Upper lobe of right lung (tissue), 1 donor: ENCODE measurements around the gene GGT7. TPM values are rescaled to one million over a fixed set of nuclear protein-coding genes. Genes with fewer than 3 reads are reported as not detected.

Experiments
- ATAC-seq: fragments of 200-7000 bp; cut with Tn5 transposase; one replicate; pipeline ENCODE4 v1.9.1; 2020; ENCODE audit warnings: mild to moderate bottlenecking, moderate library complexity
- DNase-seq: peaks from one replicate; pipeline ENCODE4 v3.0.0-alpha.2; 2020
- H3K27ac ChIP-seq: fragments of 200-600 bp; one replicate; pipeline ENCODE4 v1.8.0; 2022
- H3K27me3 ChIP-seq: fragments of 200-600 bp; one replicate; pipeline ENCODE4 v1.8.0; 2022; ENCODE audit warnings: mild to moderate bottlenecking
- H3K36me3 ChIP-seq: fragments of 200-600 bp; one replicate; pipeline ENCODE4 v1.8.0; 2022
- H3K4me1 ChIP-seq: fragments of 200-600 bp; one replicate; pipeline ENCODE4 v1.8.0; 2022
- H3K4me3 ChIP-seq: fragments of 200-600 bp; one replicate; pipeline ENCODE4 v1.8.0; 2022; ENCODE audit warnings: mild to moderate bottlenecking
- H3K9me3 ChIP-seq: fragments of 200-600 bp; one replicate; pipeline ENCODE4 v1.8.0; 2022
- intact Hi-C: fragments of 100-400 bp; cut with DNase I; formaldehyde crosslinking; loops from one replicate; pipeline ENCODE4 v1.11.0; 2022
- total RNA-seq: library from RNA; stranded (reverse); fragmentation: NEBNext Ultra II Directional; extraction: Animal tissue kit (Norgen Biotek cat#: 25700); gene quantifications from one replicate; pipeline ENCODE4 v1.2.1, GENCODE V29; 2021
- TF ChIP-seq, protein P1 (sequence below): fragments of 200-600 bp; IDR thresholded peaks from one replicate; pipeline ENCODE4 v1.8.0; 2022; ENCODE audit warnings: antibody characterized with exemption
- donor health status: DM: no; HTN: yes; CAD: no; lungs with severe emphysema.

GGT7 gene
- total RNA-seq, 1 donor from 2014 or later = 20.6 TPM

DNA sequence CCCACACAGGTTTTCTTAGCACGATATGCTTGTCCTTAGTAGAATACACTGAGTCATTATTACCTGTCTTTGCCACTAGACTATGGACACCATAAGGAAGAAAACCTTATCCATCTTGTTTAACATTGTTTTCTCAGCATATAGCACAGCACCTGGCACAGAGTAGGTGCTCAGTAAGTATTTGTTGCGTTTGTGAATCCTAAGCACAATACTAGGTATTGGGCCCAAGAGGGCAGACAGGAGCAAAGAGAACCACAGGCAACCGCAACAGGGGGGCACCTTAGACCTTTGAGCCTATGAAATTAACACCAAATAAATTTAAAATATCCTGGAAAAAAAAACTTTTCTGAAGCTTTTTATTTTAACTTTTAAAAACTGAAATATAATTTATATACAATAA lies 43.5 kb downstream of the GGT7 start:
- no peaks in the 10 kb centered on the region for H3K36me3 ChIP-seq
- H3K27me3 ChIP-seq = no peaks in the 10 kb centered on the region
- peaks cover 3% of the 10 kb centered on the region for H3K4me1 ChIP-seq
- no peak overlapping the region for H3K27ac ChIP-seq
- no peaks in the 10 kb centered on the region for H3K9me3 ChIP-seq
- ATAC-seq = no peak
- TF ChIP-seq, protein P1, sequence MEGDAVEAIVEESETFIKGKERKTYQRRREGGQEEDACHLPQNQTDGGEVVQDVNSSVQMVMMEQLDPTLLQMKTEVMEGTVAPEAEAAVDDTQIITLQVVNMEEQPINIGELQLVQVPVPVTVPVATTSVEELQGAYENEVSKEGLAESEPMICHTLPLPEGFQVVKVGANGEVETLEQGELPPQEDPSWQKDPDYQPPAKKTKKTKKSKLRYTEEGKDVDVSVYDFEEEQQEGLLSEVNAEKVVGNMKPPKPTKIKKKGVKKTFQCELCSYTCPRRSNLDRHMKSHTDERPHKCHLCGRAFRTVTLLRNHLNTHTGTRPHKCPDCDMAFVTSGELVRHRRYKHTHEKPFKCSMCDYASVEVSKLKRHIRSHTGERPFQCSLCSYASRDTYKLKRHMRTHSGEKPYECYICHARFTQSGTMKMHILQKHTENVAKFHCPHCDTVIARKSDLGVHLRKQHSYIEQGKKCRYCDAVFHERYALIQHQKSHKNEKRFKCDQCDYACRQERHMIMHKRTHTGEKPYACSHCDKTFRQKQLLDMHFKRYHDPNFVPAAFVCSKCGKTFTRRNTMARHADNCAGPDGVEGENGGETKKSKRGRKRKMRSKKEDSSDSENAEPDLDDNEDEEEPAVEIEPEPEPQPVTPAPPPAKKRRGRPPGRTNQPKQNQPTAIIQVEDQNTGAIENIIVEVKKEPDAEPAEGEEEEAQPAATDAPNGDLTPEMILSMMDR = no peak
- H3K4me3 ChIP-seq = no peak overlapping the region
- intact Hi-C loops = no loop called here
- DNase-seq = no peak

DNA sequence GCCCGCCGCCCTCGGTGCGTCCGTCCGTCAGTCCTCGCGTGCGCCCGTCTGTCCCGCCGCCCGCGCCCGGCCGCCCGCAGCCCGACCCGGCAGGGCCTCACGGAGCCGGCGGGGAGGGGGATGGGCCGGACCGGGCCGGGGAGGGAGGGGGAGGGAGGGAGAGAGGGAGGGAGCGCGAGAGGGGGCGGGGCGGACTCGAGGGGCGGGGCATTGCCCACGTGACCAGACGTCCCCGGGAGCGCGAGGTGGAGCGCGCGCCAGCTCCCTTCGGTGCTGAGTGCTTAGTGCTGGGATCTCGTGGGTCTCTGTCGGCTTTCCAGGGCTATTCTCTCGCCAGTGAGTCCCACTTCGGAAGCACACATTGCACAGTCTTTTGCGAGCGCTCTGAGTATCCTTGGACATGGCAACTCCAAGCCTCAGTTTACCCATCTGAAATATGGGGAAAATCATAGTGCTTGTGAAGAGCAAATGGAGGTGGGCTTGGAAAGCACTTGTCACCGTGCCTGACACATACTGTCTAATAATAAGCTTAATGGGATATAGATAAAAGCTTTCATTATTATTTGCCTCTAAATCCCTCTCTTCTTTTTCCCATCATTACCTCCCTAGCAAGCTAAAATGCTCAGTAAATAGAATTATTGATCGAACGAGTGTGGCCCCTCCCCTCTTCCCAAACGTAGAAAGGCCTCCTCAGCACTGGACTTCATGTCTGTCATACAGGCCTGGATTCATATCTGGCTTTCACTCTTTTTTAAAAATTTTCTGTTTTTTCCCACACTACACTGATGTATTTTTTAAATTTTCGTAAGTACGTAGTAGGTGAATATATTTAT lies 46.9 kb downstream of the GGT7 start, which contains the start of gene NCOA6:
Gene NCOA6 (minus strand): TSS at position 122 of the 833 bp plus-strand sequence. CDS start 43,296 bp downstream, outside the sequence.
- H3K27ac ChIP-seq = peak within 1 kb of the TSS; percentile 87
- peak; percentile 94 for DNase-seq
- H3K9me3 ChIP-seq = no peaks in the 10 kb centered on the region
- peak within 1 kb of the TSS; percentile 85 for H3K4me3 ChIP-seq
- intact Hi-C loops = no loop called here
- peaks cover 29% of the 10 kb centered on the region for H3K4me1 ChIP-seq
- ATAC-seq = peak; percentile 94
- no peaks in the 10 kb centered on the region for H3K27me3 ChIP-seq
- TF ChIP-seq, protein P1 = no peak
- no peaks in the 10 kb centered on the region for H3K36me3 ChIP-seq

DNA sequence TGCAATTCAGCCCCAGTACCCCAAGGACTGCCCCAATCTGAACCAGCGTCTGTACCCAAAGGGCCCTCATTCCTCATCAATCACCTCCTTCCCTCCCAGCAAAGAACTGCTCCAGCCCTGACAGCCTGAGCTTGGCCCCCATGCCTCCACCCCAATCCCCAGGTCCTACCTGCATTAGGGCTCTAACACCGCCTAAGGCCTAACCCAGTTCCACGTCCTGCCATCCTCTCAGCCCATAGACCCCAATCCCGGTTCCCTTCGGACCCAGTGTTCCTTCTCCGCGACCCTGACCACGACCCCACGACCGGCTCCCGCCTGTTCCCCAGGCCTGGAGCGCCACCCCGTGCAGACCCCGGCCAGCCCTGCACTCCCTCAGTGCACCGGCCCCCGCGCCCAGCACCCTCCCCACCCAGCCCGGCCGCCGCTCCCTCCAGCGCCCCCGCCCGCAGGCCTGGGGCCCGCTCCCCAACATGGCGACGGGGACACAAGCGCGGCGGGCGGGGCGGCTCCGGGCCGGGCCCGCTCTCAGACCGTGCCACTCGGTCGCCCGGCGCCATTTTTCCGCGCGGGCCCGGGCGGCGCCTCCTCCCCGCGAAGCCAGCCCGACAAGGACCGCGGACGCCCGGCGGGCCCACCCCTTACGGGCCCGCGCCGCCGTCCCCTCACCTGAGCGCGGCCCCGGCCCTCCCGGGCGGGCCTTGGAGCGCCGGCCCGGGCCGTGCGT lies 47.7 kb downstream of the GGT7 start:
- DNase-seq (peak; percentile 87), ATAC-seq (peak; percentile 86)
- Histone ChIP-seq H3K4me1 (peaks cover 30% of the 10 kb centered on the region), H3K4me3 (peak overlapping the region; percentile 85), H3K27ac (peak overlapping the region; percentile 87), H3K9me3 (no peaks in the 10 kb centered on the region), H3K27me3 (no peaks in the 10 kb centered on the region), H3K36me3 (no peaks in the 10 kb centered on the region)
- intact Hi-C loops = no loop called here
- TF ChIP-seq, protein P1 = no peak

DNA sequence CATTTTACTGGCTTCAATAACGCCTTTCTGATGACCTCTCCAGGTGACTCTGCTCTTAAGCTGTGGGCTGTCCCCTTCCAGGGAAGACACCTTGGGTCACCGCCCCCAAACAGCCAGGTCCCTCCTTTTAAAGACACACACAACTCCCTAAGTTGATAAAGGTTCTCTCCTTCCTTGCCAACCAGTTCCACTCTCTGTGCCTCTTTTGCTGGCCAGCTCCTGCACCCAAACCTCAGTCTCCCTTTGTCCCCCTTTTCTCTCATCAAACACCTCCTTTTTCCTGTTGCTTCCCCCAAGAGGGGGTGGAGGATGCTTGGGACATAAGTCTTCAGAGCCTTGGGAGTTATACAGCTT lies 48.2 kb downstream of the GGT7 start:
- ATAC-seq = peak; percentile 81
- no peaks in the 10 kb centered on the region for H3K27me3 ChIP-seq
- peaks cover 30% of the 10 kb centered on the region for H3K4me1 ChIP-seq
- peak; percentile 79 for DNase-seq
- H3K27ac ChIP-seq = peak overlapping the region; percentile 87
- TF ChIP-seq, protein P1 = no peak
- no peaks in the 10 kb centered on the region for H3K36me3 ChIP-seq
- intact Hi-C loops = no loop called here
- peak overlapping the region; percentile 85 for H3K4me3 ChIP-seq
- no peaks in the 10 kb centered on the region for H3K9me3 ChIP-seq

DNA sequence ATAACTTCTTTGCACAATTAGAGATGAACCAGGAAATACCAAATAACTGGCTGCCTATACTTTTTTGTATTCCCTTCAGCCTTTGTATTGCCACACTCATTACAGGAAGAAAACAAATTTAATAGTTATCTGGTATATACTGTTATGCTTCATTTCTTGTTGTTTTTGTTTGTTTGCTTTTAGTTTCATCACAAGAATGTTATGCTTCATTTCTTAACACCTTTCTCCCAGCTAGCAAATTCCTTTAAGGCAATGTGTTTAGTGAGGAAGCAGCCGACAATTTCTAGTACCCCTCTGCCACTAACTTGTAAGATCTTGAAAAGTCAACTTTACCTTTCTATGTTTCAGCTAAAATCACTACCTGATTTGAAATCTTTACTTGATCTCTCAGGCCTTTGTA lies 48.6 kb downstream of the GGT7 start:
- Histone ChIP-seq H3K4me3 (peak overlapping the region; percentile 85), H3K9me3 (no peaks in the 10 kb centered on the region), H3K4me1 (peaks cover 30% of the 10 kb centered on the region), H3K27me3 (no peaks in the 10 kb centered on the region), H3K36me3 (no peaks in the 10 kb centered on the region), H3K27ac (no peak overlapping the region)
- TF ChIP-seq, protein P1 = no peak
- no peak for ATAC-seq
- DNase-seq = no peak
- intact Hi-C loops = no loop called here
